HG02763 (cell line): ENCODE measurements around the gene CSNK1A1L.
"Not testable (repeated sequence)": the region's sequence is repeated elsewhere in the genome, so short reads cannot be mapped to it uniquely, and the experiment has no call there.

Experiments used
- ATAC-seq: cut with Tn5 transposase; IDR thresholded peaks from one replicate; pipeline ENCODE4 v1.9.1; 2021; ENCODE audit warnings: mild to moderate bottlenecking, moderate library complexity; ENCODE audit not compliant: unreplicated experiment

CSNK1A1L gene

DNA sequence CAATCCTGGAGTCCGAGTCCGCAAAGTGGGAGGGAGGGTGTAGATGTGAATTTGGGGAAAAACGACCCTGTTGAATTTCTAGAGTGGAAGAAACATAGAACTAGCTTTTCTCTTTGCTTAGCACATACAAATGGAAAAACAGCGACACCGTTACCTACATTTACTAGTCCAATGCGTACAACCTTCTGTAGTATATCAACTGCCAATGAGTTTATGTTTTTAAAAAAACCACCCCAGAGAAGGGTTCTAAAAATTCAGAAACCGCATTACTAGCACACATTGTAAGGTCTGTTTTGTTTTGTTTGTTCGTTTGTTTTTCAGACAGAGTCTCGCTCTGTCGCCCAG is 45.6 kb downstream of the CSNK1A1L start:
- peak; percentile 14 for ATAC-seq

DNA sequence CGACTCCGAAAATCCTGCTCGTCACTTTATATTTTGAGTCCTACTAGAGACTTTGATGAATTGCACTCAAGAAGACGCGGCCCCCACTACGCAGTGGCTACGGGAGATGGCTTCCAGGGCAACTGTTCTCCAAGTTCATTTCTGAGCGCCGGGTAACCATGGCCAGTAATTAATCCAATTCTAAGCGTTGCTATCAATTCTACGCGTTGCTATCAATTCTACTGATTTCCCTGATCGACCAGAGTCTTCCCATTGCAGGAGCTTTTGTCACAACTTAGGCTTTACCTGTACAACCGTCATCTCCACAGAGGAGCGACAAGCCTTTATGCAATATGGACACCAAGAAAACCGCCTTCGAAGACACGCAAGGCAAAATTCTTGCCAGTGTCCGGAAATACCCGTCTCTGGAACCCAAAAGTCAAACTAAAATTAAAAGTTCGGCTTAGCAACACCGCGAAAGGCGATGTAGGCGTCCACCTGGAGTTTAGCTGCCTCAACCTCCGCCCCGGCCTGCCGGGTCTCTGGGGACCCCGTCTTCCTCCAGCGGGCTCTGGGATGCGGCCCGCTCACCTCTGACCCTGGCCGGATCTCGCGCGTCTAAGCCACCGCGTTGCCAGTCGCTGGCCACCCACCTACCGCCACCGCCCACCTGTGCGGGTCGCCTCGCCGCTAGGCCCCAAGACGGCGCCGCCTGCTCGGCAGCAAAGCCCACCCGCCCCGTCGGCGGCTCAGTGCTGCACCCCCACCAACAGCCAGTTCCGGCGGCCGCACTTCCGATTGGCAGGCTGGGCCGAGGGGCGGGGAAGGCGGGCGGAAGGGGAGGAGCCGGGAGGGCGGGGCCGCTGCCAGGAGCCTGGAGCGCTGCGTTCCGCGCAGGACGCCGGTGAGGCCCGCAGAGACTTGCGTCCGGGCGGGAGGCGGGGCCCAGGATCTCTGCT is 46.3 kb downstream of the CSNK1A1L start, which contains the start of gene SUPT20H:
Gene SUPT20H (minus strand): TSS at position 779 of the 938 bp plus-strand sequence. CDS start 8,198 bp downstream, outside the sequence.
- ATAC-seq: peak; percentile 98

DNA sequence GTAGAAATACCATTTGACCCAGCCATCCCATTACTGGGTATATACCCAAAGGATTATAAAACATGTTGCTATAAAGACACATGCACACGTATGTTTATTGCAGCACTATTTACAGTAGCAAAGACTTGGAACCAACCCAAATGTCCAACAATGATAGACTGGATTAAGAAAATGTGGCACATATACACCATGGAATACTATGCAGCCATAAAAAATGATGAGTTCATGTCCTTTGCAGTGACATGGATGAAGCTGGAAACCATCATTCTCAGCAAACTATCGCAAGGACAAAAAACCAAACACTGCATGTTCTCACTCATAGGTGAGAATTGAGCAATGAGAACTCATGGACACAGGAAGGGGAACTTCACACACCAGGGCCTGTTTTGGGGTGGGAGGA is 49.2 kb downstream of the CSNK1A1L start:
- not testable (repeated sequence) for ATAC-seq
